ENCODE results near the gene C4orf36.
"Not testable (repeated sequence)": the region's sequence is repeated elsewhere in the genome, so short reads cannot be mapped to it uniquely, and the experiment has no call there.

Gene C4orf36

DNA sequence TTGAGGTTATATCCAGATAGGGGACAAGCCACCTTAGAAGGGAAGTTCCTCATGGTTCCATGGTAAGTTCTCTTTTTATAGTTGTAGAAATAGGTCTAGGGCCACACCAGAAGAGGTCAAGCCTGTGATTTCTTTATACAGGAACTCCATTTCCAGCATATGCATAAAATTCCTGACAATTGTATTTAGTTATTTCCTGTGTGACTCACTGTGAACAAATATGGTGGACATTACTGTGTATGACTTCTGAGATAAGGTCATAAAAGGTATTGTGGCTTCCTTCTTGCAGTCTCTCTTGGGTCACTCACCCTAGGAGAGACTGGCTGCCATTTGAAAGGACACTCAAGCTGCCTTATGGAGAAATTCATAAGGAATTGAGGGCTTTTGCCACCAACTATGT is 2.2 kb upstream of the C4orf36 start:
- no peak overlapping the region for H3K27ac ChIP-seq
- TF ChIP-seq, protein P1, sequence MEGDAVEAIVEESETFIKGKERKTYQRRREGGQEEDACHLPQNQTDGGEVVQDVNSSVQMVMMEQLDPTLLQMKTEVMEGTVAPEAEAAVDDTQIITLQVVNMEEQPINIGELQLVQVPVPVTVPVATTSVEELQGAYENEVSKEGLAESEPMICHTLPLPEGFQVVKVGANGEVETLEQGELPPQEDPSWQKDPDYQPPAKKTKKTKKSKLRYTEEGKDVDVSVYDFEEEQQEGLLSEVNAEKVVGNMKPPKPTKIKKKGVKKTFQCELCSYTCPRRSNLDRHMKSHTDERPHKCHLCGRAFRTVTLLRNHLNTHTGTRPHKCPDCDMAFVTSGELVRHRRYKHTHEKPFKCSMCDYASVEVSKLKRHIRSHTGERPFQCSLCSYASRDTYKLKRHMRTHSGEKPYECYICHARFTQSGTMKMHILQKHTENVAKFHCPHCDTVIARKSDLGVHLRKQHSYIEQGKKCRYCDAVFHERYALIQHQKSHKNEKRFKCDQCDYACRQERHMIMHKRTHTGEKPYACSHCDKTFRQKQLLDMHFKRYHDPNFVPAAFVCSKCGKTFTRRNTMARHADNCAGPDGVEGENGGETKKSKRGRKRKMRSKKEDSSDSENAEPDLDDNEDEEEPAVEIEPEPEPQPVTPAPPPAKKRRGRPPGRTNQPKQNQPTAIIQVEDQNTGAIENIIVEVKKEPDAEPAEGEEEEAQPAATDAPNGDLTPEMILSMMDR (conservative IDR thresholded peaks at IDR 0.05): no peak
- no peak for TF ChIP-seq ZFX (IDR thresholded peaks at IDR 0.05)

DNA sequence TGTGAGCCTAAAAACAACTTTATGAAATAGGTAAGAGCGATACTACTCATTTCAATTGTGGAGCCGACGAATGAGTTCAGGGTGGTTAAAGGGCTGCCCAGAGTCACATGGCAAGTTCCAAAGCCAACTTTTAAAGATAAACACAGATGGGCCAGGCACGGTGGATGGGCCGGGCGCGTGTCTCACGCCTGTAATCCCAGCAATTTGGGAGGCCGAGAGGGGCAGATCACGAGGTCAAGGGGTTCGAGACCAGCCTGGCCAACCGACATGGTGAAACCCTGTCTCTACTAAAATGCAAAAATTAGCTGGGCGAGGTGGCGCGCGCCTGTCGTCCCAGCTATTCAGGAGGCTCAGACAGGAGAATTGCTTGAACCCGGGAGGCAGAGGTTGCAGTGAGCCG is 914 bp upstream of the C4orf36 start:
- H3K27ac ChIP-seq: no peak overlapping the region
- TF ChIP-seq, protein P1 (conservative IDR thresholded peaks at IDR 0.05): no peak
- no peak for TF ChIP-seq ZFX (IDR thresholded peaks at IDR 0.05)

GRCh38 chr4:86892636-86892960 is 376 bp upstream of the C4orf36 start:
- TF ChIP-seq, protein P1 (conservative IDR thresholded peaks at IDR 0.05): no peak
- no peak for TF ChIP-seq ZFX (IDR thresholded peaks at IDR 0.05)
- peak overlapping the region; percentile 77 for H3K27ac ChIP-seq

DNA sequence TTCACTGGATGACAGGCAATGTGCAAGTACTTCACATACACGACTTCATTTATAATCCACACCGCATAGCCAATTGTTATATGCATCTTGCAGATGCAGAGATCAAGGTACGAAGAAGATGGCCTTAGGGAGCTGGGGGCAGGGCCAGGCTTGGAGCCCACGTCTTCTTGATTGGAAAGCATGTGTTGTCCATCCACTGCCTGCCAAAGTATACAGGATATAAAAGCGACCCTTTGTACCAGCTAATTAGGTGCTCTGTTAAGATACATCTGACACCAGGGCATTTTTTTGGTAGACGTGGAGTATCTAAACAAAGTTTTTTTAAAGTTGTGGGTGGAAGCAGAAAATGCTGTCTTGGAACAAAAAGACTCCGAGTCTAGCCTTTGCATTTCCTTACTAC is 1.4 kb downstream of the C4orf36 start:
- TF ChIP-seq ZFX (IDR thresholded peaks at IDR 0.05): no peak
- H3K27ac ChIP-seq: no peak overlapping the region

GRCh38 chr4:86879641-86880040 is 12.6 kb downstream of the C4orf36 start:
- H3K27ac ChIP-seq: no peak overlapping the region
- TF ChIP-seq, protein P1 (conservative IDR thresholded peaks at IDR 0.05): no peak
- TF ChIP-seq ZFX (IDR thresholded peaks at IDR 0.05): no peak

DNA sequence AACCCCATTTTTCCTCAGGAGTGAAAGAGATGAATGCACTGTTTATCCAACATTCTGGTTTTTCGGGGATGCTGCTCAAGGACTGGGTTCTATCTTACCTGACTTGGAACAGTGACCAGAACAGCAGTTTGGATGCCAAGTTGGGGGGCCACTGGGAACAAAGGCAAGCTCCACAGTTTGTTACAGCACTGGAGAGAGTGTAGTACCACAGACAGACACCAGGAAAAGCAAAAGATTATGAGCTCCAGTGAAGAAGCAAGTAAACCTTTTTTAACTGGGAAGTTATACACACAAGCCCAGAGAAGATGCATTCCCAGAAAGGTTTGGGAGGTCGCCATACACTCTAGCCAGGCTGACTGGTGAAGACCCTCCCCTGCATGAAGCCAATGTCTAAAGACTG is 13.6 kb downstream of the C4orf36 start:
- H3K27ac ChIP-seq: no peak overlapping the region
- TF ChIP-seq, protein P1 (conservative IDR thresholded peaks at IDR 0.05): no peak; the same call in 1 of the 2 replicates
- no peak for TF ChIP-seq ZFX (IDR thresholded peaks at IDR 0.05)

GRCh38 chr4:86876894-86877685 is 15.1 kb downstream of the C4orf36 start:
- no peak for TF ChIP-seq ZFX (IDR thresholded peaks at IDR 0.05)
- TF ChIP-seq, protein P1 (conservative IDR thresholded peaks at IDR 0.05): no peak
- H3K27ac ChIP-seq: no peak overlapping the region

DNA sequence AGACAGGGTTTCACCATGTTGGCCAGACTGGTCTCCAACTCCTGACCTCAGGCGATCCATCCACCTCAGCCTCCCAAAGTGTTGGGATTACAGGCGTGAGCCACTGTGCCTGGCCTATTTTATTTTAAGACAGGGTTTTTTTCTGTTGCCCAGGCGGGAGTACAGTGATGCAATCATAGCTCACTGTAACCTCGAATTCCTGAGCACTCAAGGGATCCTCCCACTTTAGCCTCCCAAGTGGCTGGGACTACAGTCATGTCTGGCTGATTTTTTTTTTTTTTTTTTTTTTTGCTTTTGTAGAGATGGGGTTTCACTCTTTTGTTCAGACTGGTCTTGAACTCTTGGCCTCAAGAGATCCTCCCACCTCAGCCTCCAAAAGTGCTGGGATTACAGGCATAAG is 16.8 kb downstream of the C4orf36 start:
- H3K27ac ChIP-seq: not testable (repeated sequence)
